A673 (cell line): Measurements from ENCODE around the gene METRN. TPM values are rescaled to one million over a fixed set of nuclear protein-coding genes. Genes with fewer than 3 reads are reported as not detected.

Experiments used
- BruUV-seq: library from RNA; stranded (reverse); fragments of 400-500 nt; replicated peaks from 2 replicates; lab custom pipeline; 2021; lab: Mats Ljungman, UMichigan
- CTCF ChIA-PET: fragments of 300-600 bp; sonication (Branson Sonifier 250); formaldehyde crosslinking; loops from one replicate; lab custom pipeline; 2022; ENCODE audit warnings: antibody characterized with exemption; lab: Charles Lee
- POLR2A ChIA-PET: fragments of 300-600 bp; sonication (Branson Sonifier 250); formaldehyde crosslinking; loops from one replicate; lab custom pipeline; 2022; ENCODE audit warnings: antibody characterized with exemption; ENCODE audit not compliant: low non-redundant PET; lab: Charles Lee
- DNase-seq: peaks from one replicate; pipeline ENCODE4 v3.0.0-alpha.2; 2015; ENCODE audit warnings: low spot score
- H3K27ac ChIP-seq: fragments of 200-600 bp; sonication (generic); 2 replicates; pipeline ENCODE4 v1.5.1; 2016; ENCODE audit warnings: mixed run types, low read depth, mild to moderate bottlenecking, mixed read lengths, antibody characterized with exemption, low read length; ENCODE audit not compliant: poor library complexity, severe bottlenecking
- H3K27me3 ChIP-seq: fragments of 200-600 bp; sonication (generic); replicated peaks from 2 replicates; pipeline ENCODE4 v1.6.1; 2017; ENCODE audit warnings: mixed run types, low read depth, mild to moderate bottlenecking, mixed read lengths, antibody characterized with exemption, low read length; ENCODE audit not compliant: insufficient read depth, poor library complexity
- H3K36me3 ChIP-seq: fragments of 200-600 bp; sonication (generic); 2 replicates; pipeline ENCODE4 v1.6.1; 2016; ENCODE audit warnings: mixed run types, mild to moderate bottlenecking, mixed read lengths, antibody characterized with exemption, low read length; ENCODE audit not compliant: insufficient read depth, poor library complexity, severe bottlenecking
- H3K4me1 ChIP-seq: fragments of 200-600 bp; sonication (generic); 2 replicates; pipeline ENCODE4 v1.6.1; 2017; ENCODE audit warnings: mixed run types, mild to moderate bottlenecking, mixed read lengths, antibody characterized with exemption, low read length; ENCODE audit not compliant: insufficient read depth, poor library complexity, severe bottlenecking
- H3K4me3 ChIP-seq: fragments of 200-600 bp; sonication (generic); 2 replicates; pipeline ENCODE4 v1.5.1; 2016; ENCODE audit warnings: low read depth, mixed run types, mild to moderate bottlenecking, mixed read lengths, low read length; ENCODE audit not compliant: poor library complexity, severe bottlenecking
- H3K9me3 ChIP-seq: fragments of 200-600 bp; sonication (generic); 2 replicates; pipeline ENCODE4 v1.6.1; 2016; ENCODE audit warnings: mixed run types, low read depth, mild to moderate bottlenecking, mixed read lengths, antibody characterized with exemption, low read length; ENCODE audit not compliant: poor library complexity, severe bottlenecking
- EZH2 ChIP-seq: fragments of 200-600 bp; sonication (generic); IDR thresholded peaks from 2 replicates; pipeline ENCODE4 v1.6.1; 2017; ENCODE audit warnings: borderline replicate concordance, low read depth, mild to moderate bottlenecking, mixed read lengths, antibody characterized with exemption, low read length; ENCODE audit not compliant: poor library complexity, severe bottlenecking
- intact Hi-C: fragments of 100-400 bp; cut with micrococcal nuclease; formaldehyde crosslinking; loops from one replicate; pipeline ENCODE4 v1.10.0; 2022; ENCODE audit not compliant: unreplicated experiment
- total RNA-seq: library from RNA; stranded (reverse); gene quantifications from 2 replicates; pipeline ENCODE4 v1.2.3, GENCODE V29; 2021
- TF ChIP-seq, protein P1 (sequence below): fragments of 300-800, 200-600 bp; sonication (generic); conservative IDR thresholded peaks from 2 replicates; pipeline ENCODE4 v1.5.1; 2017; ENCODE audit warnings: low read depth, mild to moderate bottlenecking, antibody characterized with exemption, low read length, moderate library complexity, mixed read lengths

METRN gene
- total RNA-seq, 1 experiment from 2014 or later, result 0.86 TPM

DNA sequence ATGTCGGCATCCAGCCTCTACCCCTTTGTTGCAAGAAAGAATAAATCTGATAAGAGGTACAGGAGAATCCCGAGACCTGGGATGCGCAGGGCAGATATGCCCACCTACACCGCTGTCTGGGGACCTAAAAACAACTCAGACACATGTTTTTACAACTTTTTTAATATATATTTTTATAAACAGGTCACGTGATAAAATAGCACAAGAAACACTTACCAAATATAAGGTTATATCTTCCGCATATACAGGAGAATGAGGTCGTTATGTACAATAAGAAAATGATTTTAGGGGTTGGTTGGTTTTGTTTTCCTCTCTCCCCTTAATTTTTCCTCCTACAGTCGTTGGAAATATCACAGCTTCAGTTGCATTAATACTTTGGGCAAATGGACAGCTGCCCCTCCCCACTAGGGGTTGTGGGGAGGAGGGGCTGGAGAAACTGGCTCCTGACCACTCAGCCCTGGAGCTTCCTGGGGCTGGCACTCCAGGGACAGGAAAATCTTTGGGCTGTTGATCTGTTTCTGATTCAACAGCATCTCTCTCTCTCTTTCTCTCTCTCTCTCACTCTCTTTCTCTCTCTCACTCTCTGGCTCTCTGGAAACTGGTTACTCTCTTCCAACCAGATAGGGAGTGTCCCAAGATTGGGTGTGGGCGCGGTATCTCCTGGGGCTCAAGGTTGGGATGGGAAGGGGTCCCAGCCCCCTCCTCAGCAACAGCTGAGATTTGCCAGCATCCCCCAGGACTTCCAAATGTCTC is 22.4 kb upstream of the METRN start:
- BruUV-seq, result no TSS peak
- H3K4me3 ChIP-seq, result no peak overlapping the region
- POLR2A ChIA-PET, result no interaction called here
- peaks cover 22% of the 10 kb centered on the region for H3K4me1 ChIP-seq
- H3K27ac ChIP-seq, result no peak overlapping the region
- peaks cover 36% of the 10 kb centered on the region for H3K27me3 ChIP-seq
- intact Hi-C loops, result no loop called here
- no peak for TF ChIP-seq EZH2
- TF ChIP-seq, protein P1, sequence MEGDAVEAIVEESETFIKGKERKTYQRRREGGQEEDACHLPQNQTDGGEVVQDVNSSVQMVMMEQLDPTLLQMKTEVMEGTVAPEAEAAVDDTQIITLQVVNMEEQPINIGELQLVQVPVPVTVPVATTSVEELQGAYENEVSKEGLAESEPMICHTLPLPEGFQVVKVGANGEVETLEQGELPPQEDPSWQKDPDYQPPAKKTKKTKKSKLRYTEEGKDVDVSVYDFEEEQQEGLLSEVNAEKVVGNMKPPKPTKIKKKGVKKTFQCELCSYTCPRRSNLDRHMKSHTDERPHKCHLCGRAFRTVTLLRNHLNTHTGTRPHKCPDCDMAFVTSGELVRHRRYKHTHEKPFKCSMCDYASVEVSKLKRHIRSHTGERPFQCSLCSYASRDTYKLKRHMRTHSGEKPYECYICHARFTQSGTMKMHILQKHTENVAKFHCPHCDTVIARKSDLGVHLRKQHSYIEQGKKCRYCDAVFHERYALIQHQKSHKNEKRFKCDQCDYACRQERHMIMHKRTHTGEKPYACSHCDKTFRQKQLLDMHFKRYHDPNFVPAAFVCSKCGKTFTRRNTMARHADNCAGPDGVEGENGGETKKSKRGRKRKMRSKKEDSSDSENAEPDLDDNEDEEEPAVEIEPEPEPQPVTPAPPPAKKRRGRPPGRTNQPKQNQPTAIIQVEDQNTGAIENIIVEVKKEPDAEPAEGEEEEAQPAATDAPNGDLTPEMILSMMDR, result no peak
- no peak for DNase-seq
- CTCF ChIA-PET, result no interaction called here
- H3K9me3 ChIP-seq, result no peaks in the 10 kb centered on the region
- H3K36me3 ChIP-seq, result no peaks in the 10 kb centered on the region

DNA sequence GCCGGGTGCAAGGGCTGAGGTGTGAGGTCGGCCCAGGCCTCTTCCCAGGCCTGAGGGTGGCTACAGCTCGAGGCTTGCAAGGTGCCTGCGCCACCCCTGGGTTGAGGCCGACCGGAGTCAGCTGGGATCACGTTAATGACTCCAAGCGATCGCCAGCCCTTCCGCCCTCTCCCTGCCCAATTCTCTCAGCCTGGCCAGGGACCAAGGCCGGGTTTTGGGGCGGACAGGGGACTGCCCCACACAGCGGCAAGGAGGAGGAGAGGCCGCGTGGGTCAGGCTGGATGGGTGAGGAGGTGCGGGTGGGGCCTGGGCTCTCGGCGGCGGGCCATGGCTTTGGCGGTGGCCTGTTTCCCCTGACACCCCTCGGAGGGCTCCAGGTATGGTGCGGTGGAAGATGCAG is 21.6 kb upstream of the METRN start:
- POLR2A ChIA-PET, result no interaction called here
- BruUV-seq, result no TSS peak
- DNase-seq, result no peak
- Histone ChIP-seq H3K36me3 (no peaks in the 10 kb centered on the region), H3K27me3 (peaks cover 38% of the 10 kb centered on the region), H3K4me3 (no peak overlapping the region), H3K27ac (no peak overlapping the region), H3K4me1 (peaks cover 22% of the 10 kb centered on the region), H3K9me3 (no peaks in the 10 kb centered on the region)
- CTCF ChIA-PET, result interaction anchor here (1.4 kb wide), 1 partner anchor 19 kb away, joined by 3 read pairs; no protein-coding TSS in a partner anchor
- TF ChIP-seq, protein P1, result no peak
- TF ChIP-seq EZH2, result no peak
- intact Hi-C loops, result no loop called here

DNA sequence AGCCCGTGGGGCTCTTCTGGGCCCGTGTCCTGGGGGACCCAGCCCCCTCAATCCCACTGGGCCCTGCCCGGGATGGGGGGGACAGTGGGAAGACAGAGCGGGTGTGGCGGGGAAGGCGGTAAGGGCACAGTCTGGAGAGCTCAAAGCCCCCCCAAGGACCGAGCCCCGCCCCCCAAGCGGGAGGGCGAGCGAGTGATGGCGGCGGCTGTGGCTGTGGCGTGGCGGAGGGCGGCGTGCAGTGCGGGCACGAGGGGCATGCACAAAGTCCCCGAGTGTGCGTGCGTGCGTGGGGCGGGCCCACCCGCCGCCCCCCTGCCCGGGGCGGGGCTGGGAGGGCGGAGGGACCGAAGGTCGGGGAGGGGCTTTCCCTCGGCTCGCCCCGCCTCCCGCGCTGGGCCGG is 21.2 kb upstream of the METRN start:
- Histone ChIP-seq H3K4me1 (peaks cover 22% of the 10 kb centered on the region), H3K36me3 (no peaks in the 10 kb centered on the region), H3K4me3 (peak overlapping the region; percentile 35), H3K27me3 (peaks cover 40% of the 10 kb centered on the region), H3K9me3 (no peaks in the 10 kb centered on the region), H3K27ac (no peak overlapping the region)
- peak; percentile 63 for DNase-seq
- BruUV-seq, result no TSS peak
- POLR2A ChIA-PET, result no interaction called here
- intact Hi-C loops, result no loop called here
- CTCF ChIA-PET, result interaction anchor here (1.4 kb wide), 1 partner anchor 19 kb away, joined by 3 read pairs; no protein-coding TSS in a partner anchor
- no peak for TF ChIP-seq EZH2
- TF ChIP-seq, protein P1, result no peak
